DOHH2 (cell line): ENCODE results near the gene ANKRD1.

Experiments
- H3F3A ChIP-seq: fragments of 200-600 bp; sonication (generic), shearing (Covaris generic); 2 replicates; pipeline ENCODE4 v1.6.0; 2016; ENCODE audit warnings: antibody characterized with exemption, mild to moderate bottlenecking; ENCODE audit not compliant: control insufficient read depth, insufficient read depth
- H3K27ac ChIP-seq: fragments of 200-600 bp; sonication (generic); 2 replicates; pipeline ENCODE4 v1.5.1; 2014; ENCODE audit warnings: low read depth, mild to moderate bottlenecking, low read length, moderate library complexity
- H3K27me3 ChIP-seq: fragments of 200-600 bp; sonication (generic); 2 replicates; pipeline ENCODE4 v1.6.1; 2014; ENCODE audit warnings: mild to moderate bottlenecking, low read length, mixed read lengths; ENCODE audit not compliant: control insufficient read depth
- H3K36me3 ChIP-seq: fragments of 200-600 bp; sonication (generic); 2 replicates; pipeline ENCODE4 v1.6.1; 2014; ENCODE audit warnings: mild to moderate bottlenecking, low read length, moderate library complexity, mixed read lengths; ENCODE audit not compliant: control insufficient read depth
- H3K4me1 ChIP-seq: fragments of 200-600 bp; sonication (generic); 2 replicates; pipeline ENCODE4 v1.6.1; 2014; ENCODE audit warnings: mild to moderate bottlenecking, low read length, mixed read lengths; ENCODE audit not compliant: control insufficient read depth
- H3K4me2 ChIP-seq: fragments of 200-600 bp; sonication (generic); 2 replicates; pipeline ENCODE4 v1.6.0; 2014; ENCODE audit warnings: mild to moderate bottlenecking, low read length, moderate library complexity
- H3K4me3 ChIP-seq: fragments of 200-600 bp; sonication (generic); 2 replicates; pipeline ENCODE4 v1.5.1; 2014; ENCODE audit warnings: mild to moderate bottlenecking, low read length, mixed read lengths
- H3K79me2 ChIP-seq: fragments of 200-600 bp; sonication (generic); 2 replicates; pipeline ENCODE4 v1.6.1; 2014; ENCODE audit warnings: mild to moderate bottlenecking, low read length, mixed read lengths; ENCODE audit not compliant: control insufficient read depth
- H3K9me2 ChIP-seq: fragments of 200-600 bp; sonication (generic); replicated peaks from 2 replicates; pipeline ENCODE4 v1.6.1; 2014; ENCODE audit warnings: mild to moderate bottlenecking, low read length, mixed read lengths; ENCODE audit not compliant: control insufficient read depth
- H3K9me3 ChIP-seq: fragments of 200-600 bp; sonication (generic); 2 replicates; pipeline ENCODE4 v1.6.1; 2014; ENCODE audit warnings: antibody characterized with exemption, low read length, mixed read lengths; ENCODE audit not compliant: control insufficient read depth, insufficient read depth
- H4K20me1 ChIP-seq: fragments of 200-600 bp; sonication (generic); 2 replicates; pipeline ENCODE4 v1.6.0; 2014; ENCODE audit warnings: low read depth, mild to moderate bottlenecking, antibody characterized with exemption, low read length, moderate library complexity; ENCODE audit not compliant: control insufficient read depth, insufficient read depth
- EZH2phosphoT487 ChIP-seq: fragments of 200-600 bp; sonication (generic); IDR thresholded peaks from 2 replicates; pipeline ENCODE4 v1.6.1; 2017; ENCODE audit warnings: borderline replicate concordance, mild to moderate bottlenecking, antibody characterized with exemption, low read length, moderate library complexity, mixed read lengths
- TF ChIP-seq, protein P1 (sequence below): fragments of 200-600 bp; sonication (generic); IDR thresholded peaks from one replicate; pipeline ENCODE4 v1.5.1; 2014; ENCODE audit warnings: antibody characterized with exemption, mild to moderate bottlenecking, low read depth, low read length; ENCODE audit not compliant: poor library complexity, severe bottlenecking

Gene ANKRD1

DNA sequence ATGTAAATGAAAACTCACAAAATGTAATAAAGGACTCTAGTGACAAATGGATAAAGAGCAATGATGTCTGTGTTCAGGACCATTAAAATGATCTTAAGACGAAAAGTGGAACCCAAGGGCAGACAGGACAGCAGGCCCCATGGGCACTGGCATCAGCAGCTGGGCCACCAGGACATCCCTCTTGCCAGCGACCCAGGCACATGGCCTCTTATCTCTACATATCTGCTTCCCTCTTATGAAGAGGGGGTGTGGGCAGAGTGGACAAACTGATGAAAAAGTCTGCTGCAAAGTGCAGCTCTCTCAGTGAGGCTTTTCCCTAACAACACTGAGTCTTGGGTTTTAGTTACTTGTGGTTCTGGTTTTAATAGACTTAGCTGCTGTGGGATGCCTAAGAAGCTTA lies 44.8 kb upstream of the ANKRD1 start:
- Histone ChIP-seq H3F3A (no peaks in the 10 kb centered on the region), H3K4me3 (no peak overlapping the region), H3K79me2 (no peaks in the 10 kb centered on the region), H3K9me3 (no peaks in the 10 kb centered on the region), H4K20me1 (no peaks in the 10 kb centered on the region), H3K36me3 (no peaks in the 10 kb centered on the region), H3K27me3 (no peaks in the 10 kb centered on the region), H3K4me1 (no peaks in the 10 kb centered on the region), H3K4me2 (no peak overlapping the region), H3K9me2 (no peaks in the 10 kb centered on the region), H3K27ac (no peak overlapping the region)
- TF ChIP-seq EZH2phosphoT487, result no peak
- TF ChIP-seq, protein P1, sequence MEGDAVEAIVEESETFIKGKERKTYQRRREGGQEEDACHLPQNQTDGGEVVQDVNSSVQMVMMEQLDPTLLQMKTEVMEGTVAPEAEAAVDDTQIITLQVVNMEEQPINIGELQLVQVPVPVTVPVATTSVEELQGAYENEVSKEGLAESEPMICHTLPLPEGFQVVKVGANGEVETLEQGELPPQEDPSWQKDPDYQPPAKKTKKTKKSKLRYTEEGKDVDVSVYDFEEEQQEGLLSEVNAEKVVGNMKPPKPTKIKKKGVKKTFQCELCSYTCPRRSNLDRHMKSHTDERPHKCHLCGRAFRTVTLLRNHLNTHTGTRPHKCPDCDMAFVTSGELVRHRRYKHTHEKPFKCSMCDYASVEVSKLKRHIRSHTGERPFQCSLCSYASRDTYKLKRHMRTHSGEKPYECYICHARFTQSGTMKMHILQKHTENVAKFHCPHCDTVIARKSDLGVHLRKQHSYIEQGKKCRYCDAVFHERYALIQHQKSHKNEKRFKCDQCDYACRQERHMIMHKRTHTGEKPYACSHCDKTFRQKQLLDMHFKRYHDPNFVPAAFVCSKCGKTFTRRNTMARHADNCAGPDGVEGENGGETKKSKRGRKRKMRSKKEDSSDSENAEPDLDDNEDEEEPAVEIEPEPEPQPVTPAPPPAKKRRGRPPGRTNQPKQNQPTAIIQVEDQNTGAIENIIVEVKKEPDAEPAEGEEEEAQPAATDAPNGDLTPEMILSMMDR, result no peak

DNA sequence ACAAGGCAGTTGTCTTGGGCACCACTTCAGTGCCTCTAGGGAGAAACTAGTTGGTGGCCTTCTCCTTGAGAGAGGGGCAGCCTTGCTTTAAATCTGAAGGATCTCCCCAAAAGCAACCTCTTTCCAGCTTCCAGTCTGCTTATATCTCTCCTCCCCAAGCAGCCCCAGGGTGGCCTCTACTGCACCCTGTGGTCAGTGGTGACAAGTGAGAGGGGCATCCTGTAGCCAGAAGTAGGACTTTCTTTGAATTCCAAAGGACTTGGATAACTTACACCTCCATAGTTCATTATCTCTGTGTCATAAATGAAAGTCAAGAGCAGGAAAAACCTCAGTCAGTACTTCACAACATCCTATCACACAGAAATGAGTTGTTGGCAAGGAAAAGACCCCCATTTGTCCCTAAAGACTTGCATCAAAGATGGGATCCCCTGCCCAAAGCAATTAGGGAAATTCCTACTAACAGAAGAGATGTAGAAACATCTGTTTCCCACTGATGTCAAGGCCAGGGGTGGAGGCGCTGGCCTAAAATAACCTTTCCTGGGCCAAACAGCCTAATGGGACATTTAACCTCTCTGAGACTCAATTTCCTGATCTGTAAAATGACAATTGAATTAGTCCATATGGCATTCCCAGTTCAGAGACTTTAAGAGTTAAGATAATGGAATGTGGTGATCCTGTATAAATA lies 44.0 kb upstream of the ANKRD1 start:
- Histone ChIP-seq H3K27ac (no peak overlapping the region), H3K9me3 (no peaks in the 10 kb centered on the region), H3K9me2 (no peaks in the 10 kb centered on the region), H3K27me3 (no peaks in the 10 kb centered on the region), H4K20me1 (no peaks in the 10 kb centered on the region), H3F3A (no peaks in the 10 kb centered on the region), H3K4me3 (no peak overlapping the region), H3K4me1 (no peaks in the 10 kb centered on the region), H3K4me2 (no peak overlapping the region), H3K79me2 (no peaks in the 10 kb centered on the region), H3K36me3 (no peaks in the 10 kb centered on the region)
- no peak for TF ChIP-seq EZH2phosphoT487
- TF ChIP-seq, protein P1, result no peak

DNA sequence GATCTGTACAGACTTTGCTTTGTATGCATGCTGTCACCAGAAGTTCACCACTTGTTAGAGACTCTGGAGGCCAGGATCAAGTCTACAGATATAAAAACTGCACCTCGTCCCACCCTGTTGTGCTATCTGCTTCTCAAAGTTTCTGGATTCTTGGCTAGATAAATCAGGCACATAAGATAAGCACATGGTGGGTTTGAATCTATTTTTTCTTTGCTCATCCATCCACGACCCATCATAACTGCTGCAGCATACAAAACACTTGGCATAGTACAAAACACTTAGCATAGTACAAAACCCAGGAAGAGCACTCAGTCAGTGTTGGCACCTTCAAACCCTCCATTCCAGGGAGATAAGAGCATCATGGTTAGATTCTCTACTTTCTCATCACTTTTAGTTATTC lies 42.4 kb upstream of the ANKRD1 start:
- no peaks in the 10 kb centered on the region for H3K79me2 ChIP-seq
- H3K9me3 ChIP-seq, result no peaks in the 10 kb centered on the region
- no peaks in the 10 kb centered on the region for H3K4me1 ChIP-seq
- H3K36me3 ChIP-seq, result no peaks in the 10 kb centered on the region
- no peaks in the 10 kb centered on the region for H3K27me3 ChIP-seq
- TF ChIP-seq, protein P1, result no peak
- TF ChIP-seq EZH2phosphoT487, result no peak
- no peak overlapping the region for H3K27ac ChIP-seq
- no peaks in the 10 kb centered on the region for H4K20me1 ChIP-seq
- H3K4me2 ChIP-seq, result no peak overlapping the region
- H3K4me3 ChIP-seq, result no peak overlapping the region
- H3K9me2 ChIP-seq, result no peaks in the 10 kb centered on the region
- no peaks in the 10 kb centered on the region for H3F3A ChIP-seq
